Fibroblast of pulmonary artery (primary cell): Measurements from ENCODE around the gene ITM2C.

ENCODE experiments used
- DNase-seq: peaks from one replicate; pipeline ENCODE4 v3.0.0-alpha.2; 2010; ENCODE audit warnings: low read depth
- H3K4me3 ChIP-seq: replicated peaks from 2 replicates; pipeline ENCODE4 v1.5.1; 2011; ENCODE audit warnings: low read depth, mild to moderate bottlenecking, control low read depth, low read length, moderate library complexity
- CTCF ChIP-seq: IDR thresholded peaks from 2 replicates; pipeline ENCODE4 v1.5.1; 2011; ENCODE audit warnings: mild to moderate bottlenecking, control low read depth, low read length, inconsistent platforms; ENCODE audit errors: missing control alignments

ITM2C gene

GRCh38 chr2:230898713-230899091 is 34.0 kb downstream of the ITM2C start:
- DNase-seq = no peak
- no peak overlapping the region for H3K4me3 ChIP-seq
- TF ChIP-seq CTCF = no peak

GRCh38 chr2:230899287-230899686 is 34.5 kb downstream of the ITM2C start:
- no peak for TF ChIP-seq CTCF
- DNase-seq = no peak
- H3K4me3 ChIP-seq = no peak overlapping the region

GRCh38 chr2:230899786-230900185 is 35.0 kb downstream of the ITM2C start:
- no peak for TF ChIP-seq CTCF
- H3K4me3 ChIP-seq = no peak overlapping the region
- DNase-seq = no peak

GRCh38 chr2:230900336-230900995 is 35.7 kb downstream of the ITM2C start:
- no peak overlapping the region for H3K4me3 ChIP-seq
- TF ChIP-seq CTCF = no peak
- DNase-seq = no peak

GRCh38 chr2:230901006-230901405 is 36.3 kb downstream of the ITM2C start:
- TF ChIP-seq CTCF = no peak
- DNase-seq = no peak

GRCh38 chr2:230902180-230902899 is 37.6 kb downstream of the ITM2C start:
- DNase-seq = peak; percentile 84
- H3K4me3 ChIP-seq = no peak overlapping the region
- TF ChIP-seq CTCF = peak; percentile 97

More at GRCh38 chr2:230901006-230901405, 36.3 kb downstream of the ITM2C start:
- H3K4me3 ChIP-seq = no peak overlapping the region
